HCT116 (cell line): Measurements from ENCODE around the gene LY6G6C. TPM values are rescaled to one million over a fixed set of nuclear protein-coding genes. Genes with fewer than 3 reads are reported as not detected.

Source experiments
- ATAC-seq: fragments of 200-7000 bp; cut with Tn5 transposase; 2 replicates; pipeline ENCODE4 v1.9.1; 2020; ENCODE audit warnings: mild to moderate bottlenecking, moderate library complexity
- BruUV-seq: library from RNA; stranded (reverse); fragments of 400-500 nt; replicated peaks from 2 replicates; lab custom pipeline; 2021; lab: Mats Ljungman, UMichigan
- CTCF ChIA-PET: fragments of 300-600 bp; sonication (Branson Sonifier 250); formaldehyde crosslinking; loops from one replicate; lab custom pipeline; 2021; ENCODE audit warnings: antibody characterized with exemption; lab: Charles Lee
- POLR2A ChIA-PET: fragments of 300-600, 350-600 bp; sonication (Branson Sonifier 250); formaldehyde crosslinking; loops from one replicate; lab custom pipeline; 2021; ENCODE audit warnings: antibody characterized with exemption; lab: Charles Lee
- RAD21 ChIA-PET, 2 experiments: fragments of 300-600 bp; sonication (Branson Sonifier 250); formaldehyde crosslinking; loops; one replicate each; lab custom pipeline; 2023; ENCODE audit warnings: low total read pairs in 2 of 2; ENCODE audit not compliant: uncharacterized antibody in 2 of 2, unreplicated experiment in 2 of 2, low non-redundant PET in 1 of 2; lab: Charles Lee
- DNase-seq: peaks from one replicate; pipeline ENCODE4 v3.0.0-alpha.2; 2010; ENCODE audit warnings: low read depth, low spot score
- H2AFZ ChIP-seq: fragments of 200-600 bp; shearing (Covaris generic), sonication (generic); 2 replicates; pipeline ENCODE4 v1.6.1; 2017; ENCODE audit warnings: low read depth, mixed run types, mixed read lengths, antibody characterized with exemption, low read length; ENCODE audit not compliant: poor library complexity, severe bottlenecking
- H3K27ac ChIP-seq: 2 replicates; pipeline ENCODE4 v1.5.1; 2012; ENCODE audit warnings: low read depth, low read length
- H3K27me3 ChIP-seq: fragments of 200-600 bp; sonication (generic); 2 replicates; pipeline ENCODE4 v1.6.1; 2016; ENCODE audit warnings: mixed run types, low read length, mixed read lengths; ENCODE audit not compliant: insufficient read depth
- H3K36me3 ChIP-seq, 2 experiments: fragments of 200-500 bp in 1 of 2; fragments of 200-600 bp in 1 of 2; sonication (Bioruptor generic) in 1 of 2; sonication (generic) in 1 of 2; 2 replicates each; pipeline versions ENCODE4 v1.5.1 to v1.6.1; 2014 to 2016; ENCODE audit warnings: low read length in 2 of 2, inconsistent platforms in 1 of 2, mixed read lengths in 1 of 2, mixed run types in 1 of 2; ENCODE audit not compliant: insufficient read depth in 2 of 2, control insufficient read depth in 1 of 2
- H3K4me1 ChIP-seq, 2 experiments: fragments of 200-600 bp in 1 of 2; sonication (generic) in 1 of 2; 2 replicates each; pipeline versions ENCODE4 v1.5.1 to v1.6.1; 2012 to 2017; ENCODE audit warnings: low read length in 2 of 2, inconsistent platforms in 1 of 2, mild to moderate bottlenecking in 1 of 2, mixed read lengths in 1 of 2, mixed run types in 1 of 2, moderate library complexity in 1 of 2; ENCODE audit not compliant: insufficient read depth in 2 of 2, control insufficient read depth in 1 of 2
- H3K4me2 ChIP-seq: fragments of 200-600 bp; sonication (generic); 2 replicates; pipeline ENCODE4 v1.6.1; 2017; ENCODE audit warnings: mixed run types, low read length, mixed read lengths
- H3K4me3 ChIP-seq, 2 experiments: fragments of 200-600 bp in 1 of 2; sonication (generic) in 1 of 2; replicated peaks in 1 of 2; 2 replicates each; pipeline ENCODE4 v1.5.1; 2011 to 2016; ENCODE audit warnings: low read length in 2 of 2, control low read depth in 1 of 2, low read depth in 1 of 2, mild to moderate bottlenecking in 1 of 2, mixed read lengths in 1 of 2, mixed run types in 1 of 2
- H3K79me2 ChIP-seq: fragments of 200-600 bp; sonication (generic); 2 replicates; pipeline ENCODE4 v1.6.1; 2017; ENCODE audit warnings: mild to moderate bottlenecking, mixed run types, low read length, moderate library complexity, mixed read lengths; ENCODE audit not compliant: insufficient read depth
- H3K9ac ChIP-seq: fragments of 200-600 bp; sonication (generic); 2 replicates; pipeline ENCODE4 v1.6.1; 2016; ENCODE audit warnings: low read length, mixed read lengths
- H3K9me2 ChIP-seq: fragments of 200-600 bp; sonication (generic), shearing (Covaris generic); 2 replicates; pipeline ENCODE4 v1.6.1; 2017; ENCODE audit warnings: mixed run types, mild to moderate bottlenecking, moderate library complexity; ENCODE audit not compliant: insufficient read depth
- H3K9me3 ChIP-seq, 2 experiments: fragments of 200-500 bp in 1 of 2; fragments of 200-600 bp in 1 of 2; sonication (Bioruptor generic) in 1 of 2; sonication (generic) in 1 of 2; 2 replicates each; pipeline ENCODE4 v1.6.1; 2014 to 2017; ENCODE audit warnings: low read length in 2 of 2, mixed read lengths in 2 of 2, inconsistent platforms in 1 of 2, low read depth in 1 of 2, mild to moderate bottlenecking in 1 of 2, mixed run types in 1 of 2, moderate library complexity in 1 of 2; ENCODE audit not compliant: control insufficient read depth in 1 of 2, insufficient read depth in 1 of 2
- H4K20me1 ChIP-seq: fragments of 200-600 bp; sonication (generic), shearing (Covaris generic); 2 replicates; pipeline ENCODE4 v1.6.1; 2017; ENCODE audit warnings: mixed run types, mild to moderate bottlenecking, moderate library complexity; ENCODE audit not compliant: insufficient read depth
- ATF3 ChIP-seq: IDR thresholded peaks from 2 replicates; pipeline ENCODE4 v1.6.1; 2012
- CBX3 ChIP-seq: IDR thresholded peaks from 2 replicates; pipeline ENCODE4 v1.6.1; 2012; ENCODE audit warnings: low read depth
- CEBPB ChIP-seq: IDR thresholded peaks from 2 replicates; pipeline ENCODE4 v1.6.1; 2012; ENCODE audit warnings: low read depth
- CTCF ChIP-seq, 3 experiments: fragments of 200-600 bp in 1 of 3; sonication (generic) in 1 of 3; IDR thresholded peaks in 2 of 3; conservative IDR thresholded peaks in 1 of 3; 2 replicates each; pipeline ENCODE4 v1.5.1; 2012 to 2017; ENCODE audit warnings: low read depth in 2 of 3, low read length in 2 of 3, antibody characterized with exemption in 1 of 3, borderline replicate concordance in 1 of 3, control low read depth in 1 of 3, mild to moderate bottlenecking in 1 of 3, mixed read lengths in 1 of 3, mixed run types in 1 of 3, moderate library complexity in 1 of 3; ENCODE audit not compliant: insufficient read depth in 1 of 3
- EGR1 ChIP-seq: IDR thresholded peaks from 2 replicates; pipeline ENCODE4 v1.6.1; 2012; ENCODE audit warnings: low read depth
- ELF1 ChIP-seq: IDR thresholded peaks from 2 replicates; pipeline ENCODE4 v1.6.1; 2012; ENCODE audit warnings: low read depth, borderline replicate concordance
- EZH2 ChIP-seq: fragments of 200-600 bp; sonication (generic); IDR thresholded peaks from 2 replicates; pipeline ENCODE4 v1.6.1; 2017; ENCODE audit warnings: antibody characterized with exemption, mixed run types
- EZH2phosphoT487 ChIP-seq: fragments of 200-600 bp; IDR thresholded peaks from 2 replicates; pipeline ENCODE4 v1.6.1; 2018; ENCODE audit warnings: antibody characterized with exemption, borderline replicate concordance
- FOSL1 ChIP-seq: IDR thresholded peaks from 2 replicates; pipeline ENCODE4 v1.6.1; 2012; ENCODE audit warnings: low read depth
- JUND ChIP-seq: IDR thresholded peaks from 2 replicates; pipeline ENCODE4 v1.6.1; 2012
- POLR2A ChIP-seq: IDR thresholded peaks from 2 replicates; pipeline ENCODE4 v1.7.0; 2011; ENCODE audit warnings: borderline replicate concordance; ENCODE audit not compliant: insufficient read depth, insufficient read length; ENCODE audit errors: extremely low read depth
- POLR2AphosphoS5 ChIP-seq: IDR thresholded peaks from 2 replicates; pipeline ENCODE4 v1.6.1; 2011; ENCODE audit warnings: mild to moderate bottlenecking, low read depth, low read length, moderate library complexity
- RAD21 ChIP-seq: IDR thresholded peaks from 2 replicates; pipeline ENCODE4 v1.6.1; 2012; ENCODE audit warnings: low read depth, mild to moderate bottlenecking
- SIN3A ChIP-seq: IDR thresholded peaks from 2 replicates; pipeline ENCODE4 v1.6.1; 2012; ENCODE audit warnings: low read depth
- TCF7L2 ChIP-seq: IDR thresholded peaks from 2 replicates; pipeline ENCODE4 v1.7.0; 2011; ENCODE audit warnings: borderline replicate concordance, inconsistent platforms; ENCODE audit not compliant: insufficient read depth, insufficient read length; ENCODE audit errors: extremely low read depth
- YY1 ChIP-seq: IDR thresholded peaks from 2 replicates; pipeline ENCODE4 v1.6.1; 2011; ENCODE audit warnings: low read length, low read depth, moderate library complexity, mild to moderate bottlenecking; ENCODE audit not compliant: insufficient replicate concordance; ENCODE audit errors: extremely low read depth
- ZFX ChIP-seq: fragments of 450-650 bp; IDR thresholded peaks from 2 replicates; pipeline ENCODE4 v1.6.1; 2017
- ZNF274 ChIP-seq: fragments of 200-500 bp; sonication (Bioruptor generic); IDR thresholded peaks from 2 replicates; pipeline ENCODE4 v1.6.1; 2014; ENCODE audit warnings: mild to moderate bottlenecking, low read depth, low read length, inconsistent platforms
- intact Hi-C: fragments of 100-400 bp; cut with micrococcal nuclease; formaldehyde crosslinking; loops from 2 replicates; pipeline ENCODE4 v1.10.0; 2022
- total RNA-seq: library from RNA; stranded (reverse); gene quantifications from one replicate; pipeline ENCODE4 v1.2.1, GENCODE V29; 2021; ENCODE audit not compliant: unreplicated experiment
- TF ChIP-seq, protein P1 (sequence below): IDR thresholded peaks from 2 replicates; pipeline ENCODE4 v1.6.1; 2012
- TF ChIP-seq, protein P2 (sequence below): IDR thresholded peaks from 2 replicates; pipeline ENCODE4 v1.6.1; 2012; ENCODE audit warnings: low read depth

The LY6G6C gene
- total RNA-seq, 1 experiment from 2014 or later, result 0.54 TPM

- Histone ChIP-seq H3K36me3 (peaks cover 19 to 25% of the 10 kb centered on the region in 2 experiments; a peak in 3 of 4 replicates), H3K27ac (no peak overlapping the region), H2AFZ (no peak overlapping the region), H3K9me3 (no peaks in the 10 kb centered on the region), H3K4me2 (no peak overlapping the region), H3K9me2 (no peaks in the 10 kb centered on the region), H3K27me3 (no peaks in the 10 kb centered on the region), H3K4me3 (no peak overlapping the region), H4K20me1 (no peaks in the 10 kb centered on the region), H3K4me1 (peaks cover 11 to 16% of the 10 kb centered on the region in 2 experiments), H3K9ac (no peak overlapping the region), H3K79me2 (no peaks in the 10 kb centered on the region)
- CTCF ChIA-PET, result no interaction called here
- intact Hi-C loops, result no loop called here
- no TSS peak for BruUV-seq
- TF ChIP-seq POLR2AphosphoS5 (no peak), SIN3A (no peak), YY1 (no peak), EGR1 (no peak), CTCF (IDR thresholded peaks at IDR 0.05 in 2 of 3, conservative IDR thresholded peaks at IDR 0.05 in 1 of 3; ENCODE audit: borderline replicate concordance in 1 of 3, insufficient read depth in 1 of 3, low read depth in 2 of 3, low read length in 2 of 3) (no peak), RAD21 (no peak), CEBPB (no peak), FOSL1 (no peak), TCF7L2 (no peak), ELF1 (no peak), CBX3 (no peak), POLR2A (no peak), ZNF274 (no peak), ZFX (no peak), JUND (no peak), EZH2 (no peak), ATF3 (no peak), EZH2phosphoT487 (no peak)
- TF ChIP-seq, protein P1, sequence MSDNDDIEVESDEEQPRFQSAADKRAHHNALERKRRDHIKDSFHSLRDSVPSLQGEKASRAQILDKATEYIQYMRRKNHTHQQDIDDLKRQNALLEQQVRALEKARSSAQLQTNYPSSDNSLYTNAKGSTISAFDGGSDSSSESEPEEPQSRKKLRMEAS, result no peak
- TF ChIP-seq, protein P2, sequence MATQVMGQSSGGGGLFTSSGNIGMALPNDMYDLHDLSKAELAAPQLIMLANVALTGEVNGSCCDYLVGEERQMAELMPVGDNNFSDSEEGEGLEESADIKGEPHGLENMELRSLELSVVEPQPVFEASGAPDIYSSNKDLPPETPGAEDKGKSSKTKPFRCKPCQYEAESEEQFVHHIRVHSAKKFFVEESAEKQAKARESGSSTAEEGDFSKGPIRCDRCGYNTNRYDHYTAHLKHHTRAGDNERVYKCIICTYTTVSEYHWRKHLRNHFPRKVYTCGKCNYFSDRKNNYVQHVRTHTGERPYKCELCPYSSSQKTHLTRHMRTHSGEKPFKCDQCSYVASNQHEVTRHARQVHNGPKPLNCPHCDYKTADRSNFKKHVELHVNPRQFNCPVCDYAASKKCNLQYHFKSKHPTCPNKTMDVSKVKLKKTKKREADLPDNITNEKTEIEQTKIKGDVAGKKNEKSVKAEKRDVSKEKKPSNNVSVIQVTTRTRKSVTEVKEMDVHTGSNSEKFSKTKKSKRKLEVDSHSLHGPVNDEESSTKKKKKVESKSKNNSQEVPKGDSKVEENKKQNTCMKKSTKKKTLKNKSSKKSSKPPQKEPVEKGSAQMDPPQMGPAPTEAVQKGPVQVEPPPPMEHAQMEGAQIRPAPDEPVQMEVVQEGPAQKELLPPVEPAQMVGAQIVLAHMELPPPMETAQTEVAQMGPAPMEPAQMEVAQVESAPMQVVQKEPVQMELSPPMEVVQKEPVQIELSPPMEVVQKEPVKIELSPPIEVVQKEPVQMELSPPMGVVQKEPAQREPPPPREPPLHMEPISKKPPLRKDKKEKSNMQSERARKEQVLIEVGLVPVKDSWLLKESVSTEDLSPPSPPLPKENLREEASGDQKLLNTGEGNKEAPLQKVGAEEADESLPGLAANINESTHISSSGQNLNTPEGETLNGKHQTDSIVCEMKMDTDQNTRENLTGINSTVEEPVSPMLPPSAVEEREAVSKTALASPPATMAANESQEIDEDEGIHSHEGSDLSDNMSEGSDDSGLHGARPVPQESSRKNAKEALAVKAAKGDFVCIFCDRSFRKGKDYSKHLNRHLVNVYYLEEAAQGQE, result no peak
- POLR2A ChIA-PET, result interaction anchor here (0.5 to 1.4 kb wide), 2 partner anchors 136 to 144 kb away, joined by 3 to 5 read pairs; partner anchors contain the start of genes HSPA1B and NFKBIL1
- RAD21 ChIA-PET, result no interaction called here
- ATAC-seq (no peak), DNase-seq (no peak)
Observed at GRCh38 chr6:31691564-31692108, 29.9 kb downstream of the LY6G6C start.
